Measurements from ENCODE around the gene TRAM2. TPM values are rescaled to one million over a fixed set of nuclear protein-coding genes. Genes with fewer than 3 reads are reported as not detected.
A peak's percentile ranks its signal among the peaks of the same experiment; 100 is the strongest.

TRAM2 gene
- total and polyA plus RNA-seq, 2 of the 13 experiments (the other 11 are each of a cell fraction or from before 2014, with no cell fraction given), result 49.1 to 72.5 TPM

GRCh38 chr6:52576392-52577021 is 353 bp downstream of the TRAM2 start (continued):
- peak; percentile 69 for TF ChIP-seq ZXDC (CRISPR knock-in tag; IDR thresholded peaks at IDR 0.05)
- no peak; the same call in 1 of the 2 replicates for TF ChIP-seq NR2F6 (IDR thresholded peaks at IDR 0.05)
- TF ChIP-seq NR2F6 (CRISPR knock-in tag; IDR thresholded peaks at IDR 0.05), result no peak
- TF ChIP-seq ZNF589 (CRISPR knock-in tag; conservative IDR thresholded peaks at IDR 0.05), result no peak
- TF ChIP-seq DPF2 (CRISPR knock-in tag; IDR thresholded peaks at IDR 0.05; ENCODE audit: borderline replicate concordance, low read depth), result no peak; the same call in 1 of the 2 replicates
- peak; percentile 47 for TF ChIP-seq TAF1 (CRISPR knock-in tag; IDR thresholded peaks at IDR 0.05)
- no peak for TF ChIP-seq RBM22 (optimal IDR thresholded peaks at IDR 0.05; ENCODE audit: low read length)
- TF ChIP-seq, protein P1, sequence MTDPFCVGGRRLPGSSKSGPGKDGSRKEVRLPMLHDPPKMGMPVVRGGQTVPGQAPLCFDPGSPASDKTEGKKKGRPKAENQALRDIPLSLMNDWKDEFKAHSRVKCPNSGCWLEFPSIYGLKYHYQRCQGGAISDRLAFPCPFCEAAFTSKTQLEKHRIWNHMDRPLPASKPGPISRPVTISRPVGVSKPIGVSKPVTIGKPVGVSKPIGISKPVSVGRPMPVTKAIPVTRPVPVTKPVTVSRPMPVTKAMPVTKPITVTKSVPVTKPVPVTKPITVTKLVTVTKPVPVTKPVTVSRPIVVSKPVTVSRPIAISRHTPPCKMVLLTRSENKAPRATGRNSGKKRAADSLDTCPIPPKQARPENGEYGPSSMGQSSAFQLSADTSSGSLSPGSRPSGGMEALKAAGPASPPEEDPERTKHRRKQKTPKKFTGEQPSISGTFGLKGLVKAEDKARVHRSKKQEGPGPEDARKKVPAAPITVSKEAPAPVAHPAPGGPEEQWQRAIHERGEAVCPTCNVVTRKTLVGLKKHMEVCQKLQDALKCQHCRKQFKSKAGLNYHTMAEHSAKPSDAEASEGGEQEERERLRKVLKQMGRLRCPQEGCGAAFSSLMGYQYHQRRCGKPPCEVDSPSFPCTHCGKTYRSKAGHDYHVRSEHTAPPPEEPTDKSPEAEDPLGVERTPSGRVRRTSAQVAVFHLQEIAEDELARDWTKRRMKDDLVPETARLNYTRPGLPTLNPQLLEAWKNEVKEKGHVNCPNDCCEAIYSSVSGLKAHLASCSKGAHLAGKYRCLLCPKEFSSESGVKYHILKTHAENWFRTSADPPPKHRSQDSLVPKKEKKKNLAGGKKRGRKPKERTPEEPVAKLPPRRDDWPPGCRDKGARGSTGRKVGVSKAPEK (CRISPR knock-in tag; IDR thresholded peaks at IDR 0.05; ENCODE audit: borderline replicate concordance), result peak; percentile 53; the same call in 1 of the 2 replicates
- peak; percentile 23; the same call in 1 of the 2 replicates for TF ChIP-seq SOX5 (CRISPR knock-in tag; IDR thresholded peaks at IDR 0.05; ENCODE audit: borderline replicate concordance)
- TF ChIP-seq, protein P2, sequence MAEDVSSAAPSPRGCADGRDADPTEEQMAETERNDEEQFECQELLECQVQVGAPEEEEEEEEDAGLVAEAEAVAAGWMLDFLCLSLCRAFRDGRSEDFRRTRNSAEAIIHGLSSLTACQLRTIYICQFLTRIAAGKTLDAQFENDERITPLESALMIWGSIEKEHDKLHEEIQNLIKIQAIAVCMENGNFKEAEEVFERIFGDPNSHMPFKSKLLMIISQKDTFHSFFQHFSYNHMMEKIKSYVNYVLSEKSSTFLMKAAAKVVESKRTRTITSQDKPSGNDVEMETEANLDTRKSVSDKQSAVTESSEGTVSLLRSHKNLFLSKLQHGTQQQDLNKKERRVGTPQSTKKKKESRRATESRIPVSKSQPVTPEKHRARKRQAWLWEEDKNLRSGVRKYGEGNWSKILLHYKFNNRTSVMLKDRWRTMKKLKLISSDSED (CRISPR knock-in tag; IDR thresholded peaks at IDR 0.05), result no peak
- TF ChIP-seq, protein P3, sequence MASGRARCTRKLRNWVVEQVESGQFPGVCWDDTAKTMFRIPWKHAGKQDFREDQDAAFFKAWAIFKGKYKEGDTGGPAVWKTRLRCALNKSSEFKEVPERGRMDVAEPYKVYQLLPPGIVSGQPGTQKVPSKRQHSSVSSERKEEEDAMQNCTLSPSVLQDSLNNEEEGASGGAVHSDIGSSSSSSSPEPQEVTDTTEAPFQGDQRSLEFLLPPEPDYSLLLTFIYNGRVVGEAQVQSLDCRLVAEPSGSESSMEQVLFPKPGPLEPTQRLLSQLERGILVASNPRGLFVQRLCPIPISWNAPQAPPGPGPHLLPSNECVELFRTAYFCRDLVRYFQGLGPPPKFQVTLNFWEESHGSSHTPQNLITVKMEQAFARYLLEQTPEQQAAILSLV (CRISPR knock-in tag; IDR thresholded peaks at IDR 0.05; ENCODE audit: borderline replicate concordance), result peak; percentile 22; the same call in 1 of the 2 replicates
- TF ChIP-seq ZNF737 (CRISPR knock-in tag; IDR thresholded peaks at IDR 0.05; ENCODE audit: borderline replicate concordance), result 0 out of 2 replicates have a peak, but pooled peaks have one; percentile 61
- TF ChIP-seq LRRFIP1 (CRISPR knock-in tag; conservative IDR thresholded peaks at IDR 0.05), result no peak
- no peak for TF ChIP-seq STAT6 (CRISPR knock-in tag; IDR thresholded peaks at IDR 0.05; ENCODE audit: borderline replicate concordance)
- TF ChIP-seq RFX3 (CRISPR knock-in tag; IDR thresholded peaks at IDR 0.05), result no peak

Measured in HepG2 (cell line).